PFSK-1 (cell line): ENCODE results near the gene GDAP1L1.

ENCODE experiments used
- FOXP2 ChIP-seq: optimal IDR thresholded peaks from 2 replicates; pipeline ENCODE3; 2011; ENCODE audit warnings: borderline replicate concordance, control low read depth, inconsistent platforms; ENCODE audit not compliant: insufficient read depth; ENCODE audit errors: extremely low read length, extremely low read depth
- POLR2AphosphoS5 ChIP-seq: IDR thresholded peaks from 2 replicates; pipeline ENCODE4 v1.6.1; 2012; ENCODE audit warnings: low read depth, mild to moderate bottlenecking, control low read depth, low read length, moderate library complexity
- SIN3A ChIP-seq: IDR thresholded peaks from 2 replicates; pipeline ENCODE4 v1.6.1; 2012; ENCODE audit warnings: mild to moderate bottlenecking, low read length, moderate library complexity, borderline replicate concordance; ENCODE audit not compliant: insufficient read depth
- TAF1 ChIP-seq: IDR thresholded peaks from 2 replicates; pipeline ENCODE4 v1.6.1; 2012; ENCODE audit warnings: low read length, control low read depth, borderline replicate concordance; ENCODE audit not compliant: insufficient read depth
- TF ChIP-seq, protein P1 (sequence below), 2 experiments: IDR thresholded peaks; 2 replicates each; pipeline versions ENCODE4 v1.6.1 to v1.8.0; 2011 to 2012; ENCODE audit warnings: low read depth in 2 of 2, low read length in 2 of 2, control low read depth in 1 of 2, inconsistent platforms in 1 of 2, mild to moderate bottlenecking in 1 of 2, moderate library complexity in 1 of 2; ENCODE audit not compliant: insufficient read depth in 1 of 2

Gene GDAP1L1

DNA sequence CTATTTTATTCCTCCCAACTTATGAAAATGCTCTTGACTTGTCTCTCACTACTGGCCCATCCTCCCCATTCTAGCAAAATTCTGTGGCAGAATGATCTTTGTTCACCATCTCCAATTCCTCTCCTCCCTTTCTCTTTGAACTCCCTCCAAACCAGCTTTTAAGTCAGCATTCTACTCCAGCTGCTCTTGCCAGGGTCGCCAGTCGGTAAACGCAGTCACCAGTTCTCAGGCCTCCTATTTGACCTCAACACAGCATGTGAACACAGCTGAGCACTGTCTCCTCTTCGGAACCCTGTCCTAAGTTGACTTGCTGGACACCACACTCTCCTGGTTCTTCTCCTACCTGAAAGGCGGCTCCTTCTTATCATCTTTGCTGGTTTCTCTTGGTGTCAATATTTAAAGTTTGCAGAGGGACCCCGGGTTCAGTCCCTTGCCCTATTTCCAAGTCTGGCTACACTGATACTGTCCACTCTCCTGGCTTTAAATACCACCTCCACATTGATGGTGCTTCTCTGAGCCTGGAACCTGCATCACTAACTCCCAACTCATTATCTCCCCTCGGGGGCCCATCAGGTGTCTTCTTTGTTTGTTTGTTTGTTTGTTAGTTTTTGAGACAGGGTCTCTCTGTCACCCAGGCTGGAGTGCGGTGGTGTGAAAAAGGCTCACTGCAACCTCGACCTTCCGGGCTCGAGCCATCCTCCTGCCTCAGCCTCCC, 27.4 kb downstream of the GDAP1L1 start:
- TF ChIP-seq TAF1 (no peak), SIN3A (no peak), FOXP2 (no peak), POLR2AphosphoS5 (no peak)
- TF ChIP-seq, protein P1, sequence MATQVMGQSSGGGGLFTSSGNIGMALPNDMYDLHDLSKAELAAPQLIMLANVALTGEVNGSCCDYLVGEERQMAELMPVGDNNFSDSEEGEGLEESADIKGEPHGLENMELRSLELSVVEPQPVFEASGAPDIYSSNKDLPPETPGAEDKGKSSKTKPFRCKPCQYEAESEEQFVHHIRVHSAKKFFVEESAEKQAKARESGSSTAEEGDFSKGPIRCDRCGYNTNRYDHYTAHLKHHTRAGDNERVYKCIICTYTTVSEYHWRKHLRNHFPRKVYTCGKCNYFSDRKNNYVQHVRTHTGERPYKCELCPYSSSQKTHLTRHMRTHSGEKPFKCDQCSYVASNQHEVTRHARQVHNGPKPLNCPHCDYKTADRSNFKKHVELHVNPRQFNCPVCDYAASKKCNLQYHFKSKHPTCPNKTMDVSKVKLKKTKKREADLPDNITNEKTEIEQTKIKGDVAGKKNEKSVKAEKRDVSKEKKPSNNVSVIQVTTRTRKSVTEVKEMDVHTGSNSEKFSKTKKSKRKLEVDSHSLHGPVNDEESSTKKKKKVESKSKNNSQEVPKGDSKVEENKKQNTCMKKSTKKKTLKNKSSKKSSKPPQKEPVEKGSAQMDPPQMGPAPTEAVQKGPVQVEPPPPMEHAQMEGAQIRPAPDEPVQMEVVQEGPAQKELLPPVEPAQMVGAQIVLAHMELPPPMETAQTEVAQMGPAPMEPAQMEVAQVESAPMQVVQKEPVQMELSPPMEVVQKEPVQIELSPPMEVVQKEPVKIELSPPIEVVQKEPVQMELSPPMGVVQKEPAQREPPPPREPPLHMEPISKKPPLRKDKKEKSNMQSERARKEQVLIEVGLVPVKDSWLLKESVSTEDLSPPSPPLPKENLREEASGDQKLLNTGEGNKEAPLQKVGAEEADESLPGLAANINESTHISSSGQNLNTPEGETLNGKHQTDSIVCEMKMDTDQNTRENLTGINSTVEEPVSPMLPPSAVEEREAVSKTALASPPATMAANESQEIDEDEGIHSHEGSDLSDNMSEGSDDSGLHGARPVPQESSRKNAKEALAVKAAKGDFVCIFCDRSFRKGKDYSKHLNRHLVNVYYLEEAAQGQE (IDR thresholded peaks at IDR 0.05; ENCODE audit: insufficient read depth in 1 of 2, low read depth in 2 of 2, low read length in 2 of 2) = no peak

DNA sequence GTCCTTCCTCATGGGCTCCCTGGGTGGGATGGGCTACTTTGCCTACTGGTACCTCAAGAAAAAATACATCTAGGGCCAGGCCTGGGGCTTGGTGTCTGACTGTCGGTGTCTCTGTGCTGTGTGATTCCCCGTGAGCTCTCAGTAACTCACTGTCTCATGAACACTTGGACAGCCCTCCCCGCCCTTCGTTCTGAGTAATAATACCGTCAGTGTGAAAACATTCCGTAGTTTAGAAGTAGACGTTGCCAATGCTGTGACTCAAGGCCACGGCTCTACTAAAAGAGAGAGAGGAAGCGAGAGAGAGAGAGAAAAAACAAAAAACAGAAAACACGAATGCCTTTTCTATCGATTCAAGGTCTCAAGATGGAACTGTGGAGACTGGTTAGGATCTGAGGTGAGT, 32.1 kb downstream of the GDAP1L1 start:
- TF ChIP-seq SIN3A (no peak), TAF1 (no peak), FOXP2 (no peak), POLR2AphosphoS5 (no peak)
- TF ChIP-seq, protein P1 (IDR thresholded peaks at IDR 0.05; ENCODE audit: insufficient read depth in 1 of 2, low read depth in 2 of 2, low read length in 2 of 2) = no peak

DNA sequence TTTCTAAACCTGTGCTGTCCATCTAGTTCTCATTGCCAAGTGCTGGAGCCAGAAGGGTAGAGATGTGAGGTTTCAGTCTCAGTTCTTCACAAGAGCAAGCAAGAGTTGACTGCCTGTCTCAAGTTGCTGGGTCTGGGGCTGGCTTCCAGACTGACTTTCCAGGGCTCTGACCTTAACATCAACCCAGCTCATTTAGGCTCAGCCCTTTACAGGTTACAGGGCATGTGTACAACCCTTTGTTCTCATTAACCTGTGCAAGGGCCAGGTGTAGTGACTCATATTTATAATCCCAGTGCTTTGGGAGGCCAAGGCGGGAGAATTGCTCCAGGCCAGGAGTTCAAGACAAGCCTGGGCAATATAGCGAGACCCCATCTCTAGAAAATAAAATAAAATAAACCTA, 33.3 kb downstream of the GDAP1L1 start:
- TF ChIP-seq TAF1 = no peak
- TF ChIP-seq FOXP2 = no peak
- TF ChIP-seq, protein P1 (IDR thresholded peaks at IDR 0.05; ENCODE audit: insufficient read depth in 1 of 2, low read depth in 2 of 2, low read length in 2 of 2) = no peak
- TF ChIP-seq POLR2AphosphoS5 = no peak
- no peak for TF ChIP-seq SIN3A

DNA sequence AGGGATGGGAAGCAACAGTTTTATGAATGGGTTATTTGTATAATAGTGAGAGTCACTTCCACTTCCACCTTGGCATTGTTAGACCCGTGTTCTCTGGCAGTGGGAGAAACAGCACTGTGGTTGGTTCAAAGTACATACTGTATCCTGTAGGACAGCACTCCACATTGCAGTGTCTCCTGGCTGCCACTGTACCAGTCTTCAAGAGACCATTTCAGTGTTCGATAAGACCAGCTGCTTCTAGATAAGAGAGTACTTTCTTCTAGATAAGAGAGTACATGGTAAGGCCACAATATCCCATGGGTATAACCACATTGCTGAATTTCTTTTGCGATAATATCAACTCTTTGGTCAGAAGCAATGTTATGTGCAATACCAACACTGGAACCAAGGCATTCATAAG, 35.1 kb downstream of the GDAP1L1 start:
- TF ChIP-seq, protein P1 (IDR thresholded peaks at IDR 0.05; ENCODE audit: insufficient read depth in 1 of 2, low read depth in 2 of 2, low read length in 2 of 2) = no peak
- TF ChIP-seq POLR2AphosphoS5 (no peak), FOXP2 (no peak), TAF1 (no peak), SIN3A (no peak)

DNA sequence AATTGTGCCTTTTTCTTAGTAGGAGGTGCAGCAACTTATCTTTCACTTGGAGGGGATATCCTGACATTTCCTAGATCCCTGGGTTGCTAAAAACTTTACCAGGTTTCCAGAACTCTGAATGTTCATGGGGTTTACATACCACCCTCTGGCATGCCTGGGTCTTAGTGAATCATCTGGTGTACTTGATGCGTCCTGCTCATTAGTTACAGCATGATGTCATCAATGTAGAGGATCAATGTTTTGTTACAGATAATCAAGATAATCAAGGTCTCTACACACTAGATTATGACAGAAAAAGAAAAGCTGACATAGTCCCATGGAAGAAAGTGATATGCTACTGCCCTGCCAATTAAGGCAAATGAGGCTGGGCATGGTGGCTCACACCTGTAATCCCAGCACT, 36.9 kb downstream of the GDAP1L1 start:
- no peak for TF ChIP-seq TAF1
- TF ChIP-seq FOXP2 = no peak
- no peak for TF ChIP-seq SIN3A
- TF ChIP-seq POLR2AphosphoS5 = no peak
- TF ChIP-seq, protein P1 (IDR thresholded peaks at IDR 0.05; ENCODE audit: insufficient read depth in 1 of 2, low read depth in 2 of 2, low read length in 2 of 2) = no peak
